OCI-LY1 (cell line): ENCODE measurements around the gene ZNF491.

Experiments used
- H2AFZ ChIP-seq: fragments of 200-600 bp; sonication (generic), shearing (Covaris generic); 2 replicates; pipeline ENCODE4 v1.6.0; 2014; ENCODE audit warnings: antibody characterized with exemption, mild to moderate bottlenecking, low read length
- H3F3A ChIP-seq: fragments of 200-600 bp; sonication (generic), shearing (Covaris generic); 2 replicates; pipeline ENCODE4 v1.6.0; 2014; ENCODE audit warnings: mild to moderate bottlenecking, antibody characterized with exemption, low read length, moderate library complexity; ENCODE audit not compliant: insufficient read depth
- H3K27ac ChIP-seq: fragments of 200-600 bp; sonication (generic); 2 replicates; pipeline ENCODE4 v1.5.1; 2014; ENCODE audit warnings: low read length, mixed run types, mild to moderate bottlenecking, low read depth; ENCODE audit not compliant: poor library complexity, severe bottlenecking
- H3K27me3 ChIP-seq: fragments of 200-600 bp; sonication (generic); 2 replicates; pipeline ENCODE4 v1.6.0; 2014; ENCODE audit warnings: antibody characterized with exemption, mild to moderate bottlenecking, low read length, moderate library complexity; ENCODE audit not compliant: insufficient read depth
- H3K36me3 ChIP-seq: fragments of 200-600 bp; sonication (generic); 2 replicates; pipeline ENCODE4 v1.6.1; 2014; ENCODE audit warnings: mild to moderate bottlenecking, antibody characterized with exemption, low read length, moderate library complexity, mixed read lengths; ENCODE audit not compliant: insufficient read depth
- H3K4me1 ChIP-seq: fragments of 200-600 bp; sonication (generic); 2 replicates; pipeline ENCODE4 v1.5.1; 2014; ENCODE audit warnings: mild to moderate bottlenecking, low read length, moderate library complexity; ENCODE audit not compliant: insufficient read depth, severe bottlenecking
- H3K4me2 ChIP-seq: fragments of 200-600 bp; sonication (generic), shearing (Covaris generic); 2 replicates; pipeline ENCODE4 v1.6.1; 2014; ENCODE audit warnings: low read length
- H3K4me3 ChIP-seq: fragments of 200-600 bp; sonication (generic); 2 replicates; pipeline ENCODE4 v1.5.1; 2014; ENCODE audit warnings: low read length, low read depth, mild to moderate bottlenecking, mixed read lengths; ENCODE audit not compliant: poor library complexity, severe bottlenecking
- H3K79me2 ChIP-seq: fragments of 200-600 bp; shearing (Covaris generic); 2 replicates; pipeline ENCODE4 v1.6.1; 2016; ENCODE audit warnings: mixed run types, low read length, mixed read lengths; ENCODE audit not compliant: insufficient read depth
- H3K9ac ChIP-seq: fragments of 200-600 bp; sonication (generic), shearing (Covaris generic); 2 replicates; pipeline ENCODE4 v1.6.1; 2014; ENCODE audit warnings: mild to moderate bottlenecking, low read length, mixed read lengths
- H3K9me2 ChIP-seq: fragments of 200-600 bp; sonication (generic), shearing (Covaris generic); 2 replicates; pipeline ENCODE4 v1.6.1; 2014; ENCODE audit warnings: low read depth, mild to moderate bottlenecking, low read length, mixed read lengths
- H3K9me3 ChIP-seq: fragments of 200-600 bp; shearing (Covaris generic); 2 replicates; pipeline ENCODE4 v1.6.1; 2014; ENCODE audit warnings: low read length, mixed read lengths
- H4K20me1 ChIP-seq: fragments of 200-600 bp; sonication (generic), shearing (Covaris generic); 2 replicates; pipeline ENCODE4 v1.6.0; 2016; ENCODE audit warnings: mild to moderate bottlenecking, low read length; ENCODE audit not compliant: insufficient read depth
- EZH2 ChIP-seq: fragments of 200-600 bp; sonication (generic), shearing (Covaris generic); IDR thresholded peaks from 2 replicates; pipeline ENCODE4 v1.8.0; 2017; ENCODE audit warnings: borderline replicate concordance, mixed run types, mild to moderate bottlenecking, antibody characterized with exemption, low read length, moderate library complexity, mixed read lengths
- TF ChIP-seq, protein P1 (sequence below): fragments of 200-600 bp; sonication (generic), shearing (Covaris generic); IDR thresholded peaks from 2 replicates; pipeline ENCODE4 v1.5.1; 2017; ENCODE audit warnings: mild to moderate bottlenecking, antibody characterized with exemption, low read length, moderate library complexity, mixed read lengths

The ZNF491 gene

DNA sequence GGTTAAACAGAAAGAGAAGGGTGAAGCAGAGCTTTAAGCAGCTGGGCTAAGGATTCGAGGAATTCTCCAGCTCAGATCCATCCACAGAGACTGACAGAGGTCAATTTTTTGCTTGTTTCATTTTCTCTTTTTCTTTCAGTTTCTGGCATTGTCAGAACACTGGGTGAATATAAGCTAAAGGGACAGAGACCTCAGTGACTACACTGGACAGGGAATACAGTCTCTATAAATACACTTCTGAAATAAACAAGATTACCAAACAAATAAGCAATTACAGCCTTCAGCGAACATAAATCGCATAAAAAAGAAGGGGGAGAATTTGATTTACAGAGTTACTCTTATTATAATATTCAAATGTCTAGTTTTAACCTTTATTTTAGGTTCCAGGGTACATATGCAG, 35.2 kb upstream of the ZNF491 start:
- Histone ChIP-seq H4K20me1 (no peaks in the 10 kb centered on the region), H3K4me2 (0 out of 2 replicates have a peak overlapping the region, but pooled peaks have one; percentile 14), H3K9me3 (0 out of 2 replicates have a peak, but pooled peaks cover 3% of the 10 kb centered on the region), H3K4me1 (peaks cover 10% of the 10 kb centered on the region), H3K9ac (no peak overlapping the region), H3K79me2 (no peaks in the 10 kb centered on the region), H3K27me3 (no peaks in the 10 kb centered on the region), H3K4me3 (no peak overlapping the region), H3K36me3 (no peaks in the 10 kb centered on the region), H2AFZ (no peak overlapping the region), H3K27ac (no peak overlapping the region), H3F3A (no peaks in the 10 kb centered on the region), H3K9me2 (no peaks in the 10 kb centered on the region)
- TF ChIP-seq, protein P1, sequence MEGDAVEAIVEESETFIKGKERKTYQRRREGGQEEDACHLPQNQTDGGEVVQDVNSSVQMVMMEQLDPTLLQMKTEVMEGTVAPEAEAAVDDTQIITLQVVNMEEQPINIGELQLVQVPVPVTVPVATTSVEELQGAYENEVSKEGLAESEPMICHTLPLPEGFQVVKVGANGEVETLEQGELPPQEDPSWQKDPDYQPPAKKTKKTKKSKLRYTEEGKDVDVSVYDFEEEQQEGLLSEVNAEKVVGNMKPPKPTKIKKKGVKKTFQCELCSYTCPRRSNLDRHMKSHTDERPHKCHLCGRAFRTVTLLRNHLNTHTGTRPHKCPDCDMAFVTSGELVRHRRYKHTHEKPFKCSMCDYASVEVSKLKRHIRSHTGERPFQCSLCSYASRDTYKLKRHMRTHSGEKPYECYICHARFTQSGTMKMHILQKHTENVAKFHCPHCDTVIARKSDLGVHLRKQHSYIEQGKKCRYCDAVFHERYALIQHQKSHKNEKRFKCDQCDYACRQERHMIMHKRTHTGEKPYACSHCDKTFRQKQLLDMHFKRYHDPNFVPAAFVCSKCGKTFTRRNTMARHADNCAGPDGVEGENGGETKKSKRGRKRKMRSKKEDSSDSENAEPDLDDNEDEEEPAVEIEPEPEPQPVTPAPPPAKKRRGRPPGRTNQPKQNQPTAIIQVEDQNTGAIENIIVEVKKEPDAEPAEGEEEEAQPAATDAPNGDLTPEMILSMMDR = no peak
- no peak for TF ChIP-seq EZH2

DNA sequence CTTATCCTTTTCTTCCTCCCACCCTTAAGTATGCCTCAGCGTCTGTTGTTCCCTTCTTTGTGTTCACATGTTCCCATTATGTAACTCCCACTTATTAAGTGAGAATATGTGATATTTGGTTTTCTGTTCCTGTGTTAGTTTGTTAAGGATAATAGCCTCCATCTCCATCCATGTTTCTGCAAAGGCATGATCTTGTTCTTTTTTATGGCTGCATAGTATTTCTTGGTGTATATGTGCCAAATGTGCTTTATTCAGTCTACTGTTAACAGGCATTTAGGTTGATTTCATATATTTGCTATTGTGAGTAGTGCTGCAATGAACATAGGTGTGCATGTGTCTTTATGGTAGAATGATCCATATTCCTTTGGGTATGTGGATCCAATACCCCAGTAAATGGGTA, 34.7 kb upstream of the ZNF491 start:
- H3K27ac ChIP-seq = no peak overlapping the region
- H3F3A ChIP-seq = no peaks in the 10 kb centered on the region
- no peak for TF ChIP-seq EZH2
- TF ChIP-seq, protein P1 = no peak
- no peak overlapping the region for H2AFZ ChIP-seq
- peaks cover 11% of the 10 kb centered on the region for H3K4me1 ChIP-seq
- no peak overlapping the region for H3K4me2 ChIP-seq
- no peaks in the 10 kb centered on the region for H3K9me2 ChIP-seq
- no peaks in the 10 kb centered on the region for H3K27me3 ChIP-seq
- peaks cover 3% of the 10 kb centered on the region; the same call in 1 of the 2 replicates for H3K9me3 ChIP-seq
- no peaks in the 10 kb centered on the region for H4K20me1 ChIP-seq
- H3K36me3 ChIP-seq = 0 out of 2 replicates have a peak, but pooled peaks cover under 1% of the 10 kb centered on the region
- no peak overlapping the region for H3K9ac ChIP-seq
- H3K79me2 ChIP-seq = no peaks in the 10 kb centered on the region
- no peak overlapping the region for H3K4me3 ChIP-seq

DNA sequence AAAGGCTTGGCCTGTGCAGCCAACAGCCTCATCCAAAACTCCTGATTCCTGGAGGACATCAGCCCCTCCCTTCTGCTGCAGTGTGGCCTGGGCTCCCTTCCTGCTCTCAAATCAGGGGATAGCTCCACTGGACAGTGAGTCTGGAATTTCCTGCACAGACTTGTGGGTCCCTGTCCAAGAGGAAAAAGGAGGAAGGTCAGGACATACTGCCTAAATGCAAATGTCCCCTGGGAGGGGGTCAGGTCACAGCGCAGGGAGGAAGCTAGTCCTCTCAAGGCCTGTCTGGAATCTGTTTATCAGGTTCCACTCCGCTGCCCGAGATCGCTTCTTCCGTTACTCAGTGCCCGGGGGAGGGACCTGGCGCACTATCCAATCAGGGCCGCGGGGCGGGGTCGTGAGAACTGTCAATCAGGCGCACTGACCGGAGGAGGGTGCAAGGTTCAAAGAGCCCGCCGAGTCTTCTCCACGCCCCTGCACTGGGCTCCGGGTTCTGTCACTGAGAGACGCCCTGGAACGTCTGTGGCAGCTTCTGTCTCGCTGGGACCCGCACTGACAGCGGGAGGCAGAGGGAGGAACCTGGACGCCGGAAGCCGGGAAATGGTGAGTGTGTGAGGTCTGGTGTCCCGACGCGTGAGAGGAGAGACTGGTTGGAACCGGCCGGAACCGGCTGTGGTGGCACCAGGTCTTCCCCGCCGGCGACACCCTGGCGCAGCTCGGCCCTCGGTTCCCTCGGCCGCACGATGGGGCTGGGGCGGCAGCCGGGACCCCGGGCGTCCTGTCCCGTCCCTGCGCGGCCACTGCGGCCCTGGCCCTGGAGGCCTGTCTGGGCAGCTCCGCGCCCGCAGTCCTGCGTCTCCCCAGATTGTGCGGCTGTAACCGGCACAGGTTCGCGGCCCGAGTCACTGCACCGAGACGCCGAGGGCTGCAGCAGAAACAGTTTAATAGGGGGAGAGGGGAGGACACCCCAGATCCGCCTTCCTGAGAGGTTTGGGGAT, 31.4 kb upstream of the ZNF491 start, which contains the start of gene ZNF441:
ZNF441 (plus strand) TSS at position 404 of the 995 bp plus-strand sequence; CDS start at position 598, 194 bp downstream.
- no peak for TF ChIP-seq EZH2
- TF ChIP-seq, protein P1 = no peak
- H2AFZ ChIP-seq = peak within 1 kb of the TSS; percentile 98
- H3K4me3 ChIP-seq = peak within 1 kb of the TSS; percentile 95
- H3K9me3 ChIP-seq = peaks cover 12% of the 10 kb centered on the region
- peak within 1 kb of the TSS; percentile 74 for H3K4me2 ChIP-seq
- H3K9me2 ChIP-seq = no peaks in the 10 kb centered on the region
- H3K9ac ChIP-seq = peak within 1 kb of the TSS; percentile 87
- no peaks in the 10 kb centered on the region for H3F3A ChIP-seq
- H3K27ac ChIP-seq = peak within 1 kb of the TSS; percentile 70
- H3K4me1 ChIP-seq = peaks cover 11% of the 10 kb centered on the region
- no peaks in the 10 kb centered on the region for H3K27me3 ChIP-seq
- H3K36me3 ChIP-seq = peaks cover 22% of the 10 kb centered on the region
- no peaks in the 10 kb centered on the region for H3K79me2 ChIP-seq
- H4K20me1 ChIP-seq = no peaks in the 10 kb centered on the region
